Nephron progenitor cell (in vitro differentiated cells): Measurements from ENCODE around the gene AVEN.

Experiments
- DNase-seq: peaks from one replicate; pipeline ENCODE4 v3.0.0; 2021
- H3K27ac Mint-ChIP-seq: 2 replicates; pipeline ENCODE4 v1.8.0; 2021; ENCODE audit warnings: mild to moderate bottlenecking, moderate library complexity, mixed read lengths
- H3K27me3 Mint-ChIP-seq: 2 replicates; pipeline ENCODE4 v1.8.0; 2021; ENCODE audit warnings: mild to moderate bottlenecking, low read depth, mixed read lengths; ENCODE audit not compliant: poor library complexity
- H3K36me3 Mint-ChIP-seq: 2 replicates; pipeline ENCODE4 v1.8.0; 2021; ENCODE audit warnings: low read depth, mixed read lengths
- H3K4me1 Mint-ChIP-seq: 2 replicates; pipeline ENCODE4 v1.8.0; 2021; ENCODE audit warnings: mixed read lengths
- H3K4me3 Mint-ChIP-seq: 2 replicates; pipeline ENCODE4 v1.8.0; 2021; ENCODE audit warnings: mild to moderate bottlenecking, moderate library complexity, mixed read lengths
- H3K9me3 Mint-ChIP-seq: 2 replicates; pipeline ENCODE4 v1.8.0; 2021; ENCODE audit warnings: mild to moderate bottlenecking, moderate library complexity, mixed read lengths
- TF ChIP-seq, protein P1 (sequence below): fragments of 200-600 bp; sonication (generic); IDR thresholded peaks from 2 replicates; pipeline ENCODE4 v1.5.0; 2021; ENCODE audit warnings: antibody characterized with exemption

AVEN gene

DNA sequence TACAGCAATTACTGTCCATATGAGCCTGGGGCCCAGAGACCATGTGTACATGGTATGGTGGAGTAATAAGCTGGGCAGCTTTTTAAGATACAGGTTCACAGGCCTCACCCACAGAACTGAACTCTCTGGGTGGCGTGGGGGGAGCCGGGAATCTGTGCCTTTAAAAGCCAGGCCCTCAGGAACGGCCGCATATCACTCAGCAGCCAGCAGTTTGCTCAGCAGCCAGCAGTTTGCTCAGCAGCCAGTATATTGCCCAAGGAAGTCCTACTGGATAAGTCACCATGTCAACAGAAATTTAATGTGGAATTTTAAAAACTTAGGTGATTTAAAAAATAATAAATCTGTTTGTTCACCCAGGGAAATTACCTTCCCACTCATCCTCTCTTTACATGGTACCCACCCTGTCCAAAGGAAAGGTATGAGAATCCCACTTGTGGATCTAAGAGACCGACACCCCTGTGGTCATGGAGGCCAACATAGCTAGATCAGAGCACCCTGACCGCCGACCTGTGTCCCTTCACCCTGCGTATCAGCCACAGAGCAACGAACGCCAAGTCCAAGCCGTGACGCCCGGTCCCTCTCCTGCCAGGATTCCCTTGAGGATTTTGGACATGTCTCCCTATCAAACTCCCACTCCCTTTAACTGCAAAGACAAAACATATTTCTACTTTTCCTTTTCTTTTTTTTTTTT is 166.4 kb downstream of the AVEN start:
- no peaks in the 10 kb centered on the region for H3K36me3 Mint-ChIP-seq
- peaks cover 68% of the 10 kb centered on the region for H3K4me1 Mint-ChIP-seq

DNA sequence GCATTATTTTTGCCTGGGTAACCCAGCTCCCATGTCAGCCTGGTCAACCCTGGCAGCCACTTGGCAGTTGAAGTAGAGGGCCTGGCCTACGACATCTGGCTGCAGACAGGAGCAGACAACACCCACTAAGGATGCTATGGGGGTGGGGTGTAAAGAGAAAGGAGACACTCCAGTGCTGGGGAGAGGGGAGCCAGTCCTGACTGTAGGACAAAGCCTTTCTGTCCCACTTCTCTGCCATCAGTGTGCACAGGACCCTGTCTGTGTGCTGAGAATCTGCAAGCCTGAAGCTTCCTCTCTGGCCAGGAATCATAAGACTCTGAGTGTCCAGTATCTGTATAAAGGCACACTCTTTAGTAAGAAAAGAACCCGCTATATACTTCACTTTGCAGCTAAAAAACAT is 167.0 kb downstream of the AVEN start:
- Mint-ChIP-seq H3K36me3 (no peaks in the 10 kb centered on the region), H3K4me1 (peaks cover 74% of the 10 kb centered on the region), H3K4me3 (no peak overlapping the region), H3K27me3 (peaks cover 5% of the 10 kb centered on the region), H3K9me3 (no peaks in the 10 kb centered on the region), H3K27ac (peak overlapping the region; percentile 94)
- TF ChIP-seq, protein P1, sequence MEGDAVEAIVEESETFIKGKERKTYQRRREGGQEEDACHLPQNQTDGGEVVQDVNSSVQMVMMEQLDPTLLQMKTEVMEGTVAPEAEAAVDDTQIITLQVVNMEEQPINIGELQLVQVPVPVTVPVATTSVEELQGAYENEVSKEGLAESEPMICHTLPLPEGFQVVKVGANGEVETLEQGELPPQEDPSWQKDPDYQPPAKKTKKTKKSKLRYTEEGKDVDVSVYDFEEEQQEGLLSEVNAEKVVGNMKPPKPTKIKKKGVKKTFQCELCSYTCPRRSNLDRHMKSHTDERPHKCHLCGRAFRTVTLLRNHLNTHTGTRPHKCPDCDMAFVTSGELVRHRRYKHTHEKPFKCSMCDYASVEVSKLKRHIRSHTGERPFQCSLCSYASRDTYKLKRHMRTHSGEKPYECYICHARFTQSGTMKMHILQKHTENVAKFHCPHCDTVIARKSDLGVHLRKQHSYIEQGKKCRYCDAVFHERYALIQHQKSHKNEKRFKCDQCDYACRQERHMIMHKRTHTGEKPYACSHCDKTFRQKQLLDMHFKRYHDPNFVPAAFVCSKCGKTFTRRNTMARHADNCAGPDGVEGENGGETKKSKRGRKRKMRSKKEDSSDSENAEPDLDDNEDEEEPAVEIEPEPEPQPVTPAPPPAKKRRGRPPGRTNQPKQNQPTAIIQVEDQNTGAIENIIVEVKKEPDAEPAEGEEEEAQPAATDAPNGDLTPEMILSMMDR: no peak
- DNase-seq: no peak

More for the DNA sequence above, 166.4 kb downstream of the AVEN start:
- no peak for DNase-seq
- Mint-ChIP-seq H3K4me3 (no peak overlapping the region), H3K27me3 (peaks cover 5% of the 10 kb centered on the region), H3K27ac (peak overlapping the region; percentile 94), H3K9me3 (no peaks in the 10 kb centered on the region)
- TF ChIP-seq, protein P1: no peak

DNA sequence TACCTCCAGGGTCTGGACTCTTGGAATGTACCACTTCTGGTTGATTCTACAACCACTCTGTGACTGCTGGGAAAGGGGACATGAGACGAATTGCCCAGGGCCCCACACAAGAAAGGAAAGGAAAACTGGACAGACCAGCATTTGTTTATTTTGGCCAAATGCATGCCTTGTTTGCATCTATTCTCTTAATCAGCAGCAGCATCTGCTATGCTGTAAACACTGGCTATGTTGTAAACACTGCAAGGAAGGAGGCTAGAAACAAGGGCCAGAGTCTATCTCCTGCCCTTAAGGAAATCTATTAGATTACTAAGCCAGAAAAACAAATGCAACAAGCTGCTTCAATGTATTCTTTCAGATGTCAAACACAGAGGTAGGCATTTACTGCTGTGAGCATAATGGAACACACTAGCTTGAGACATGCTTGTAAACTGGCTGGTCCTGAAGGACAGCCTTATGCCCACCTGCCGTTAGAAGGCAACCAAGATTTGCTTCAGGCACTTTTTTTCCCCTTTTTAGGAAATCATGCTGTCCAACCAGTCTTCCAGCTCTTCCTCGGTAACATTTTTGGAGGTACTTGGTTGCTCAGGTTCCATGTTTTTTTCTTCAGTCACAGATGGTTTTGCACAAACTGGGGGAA is 172.8 kb downstream of the AVEN start:
- Mint-ChIP-seq H3K27ac (peak overlapping the region; percentile 33), H3K36me3 (no peaks in the 10 kb centered on the region), H3K27me3 (peaks cover 3% of the 10 kb centered on the region), H3K4me3 (no peak overlapping the region), H3K4me1 (peaks cover 61% of the 10 kb centered on the region), H3K9me3 (no peaks in the 10 kb centered on the region)
- TF ChIP-seq, protein P1: no peak
- DNase-seq: no peak

DNA sequence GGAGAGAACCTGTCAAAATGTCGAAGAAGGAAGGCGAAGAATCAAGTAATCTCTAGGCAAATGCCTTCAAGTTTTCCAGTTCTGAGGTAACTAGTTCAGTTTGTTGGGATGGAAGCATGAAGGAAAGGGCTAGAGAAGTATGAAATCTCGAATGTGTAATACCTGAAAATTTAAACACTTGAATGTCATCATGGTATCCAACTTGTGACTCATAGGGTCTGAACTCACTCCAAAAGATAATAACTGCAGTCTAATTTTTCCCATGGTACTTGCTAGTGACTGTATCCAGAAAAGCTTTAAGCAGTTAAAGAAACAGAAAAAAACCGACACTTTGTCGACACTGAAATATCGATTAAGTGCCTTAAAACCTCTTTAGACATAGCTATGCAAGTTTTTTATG is 173.6 kb downstream of the AVEN start:
- no peaks in the 10 kb centered on the region for H3K36me3 Mint-ChIP-seq
- H3K27ac Mint-ChIP-seq: no peak overlapping the region
- DNase-seq: no peak
- TF ChIP-seq, protein P1: no peak
- H3K27me3 Mint-ChIP-seq: peaks cover 3% of the 10 kb centered on the region
- H3K9me3 Mint-ChIP-seq: no peaks in the 10 kb centered on the region
- H3K4me3 Mint-ChIP-seq: no peak overlapping the region
- H3K4me1 Mint-ChIP-seq: peaks cover 60% of the 10 kb centered on the region

DNA sequence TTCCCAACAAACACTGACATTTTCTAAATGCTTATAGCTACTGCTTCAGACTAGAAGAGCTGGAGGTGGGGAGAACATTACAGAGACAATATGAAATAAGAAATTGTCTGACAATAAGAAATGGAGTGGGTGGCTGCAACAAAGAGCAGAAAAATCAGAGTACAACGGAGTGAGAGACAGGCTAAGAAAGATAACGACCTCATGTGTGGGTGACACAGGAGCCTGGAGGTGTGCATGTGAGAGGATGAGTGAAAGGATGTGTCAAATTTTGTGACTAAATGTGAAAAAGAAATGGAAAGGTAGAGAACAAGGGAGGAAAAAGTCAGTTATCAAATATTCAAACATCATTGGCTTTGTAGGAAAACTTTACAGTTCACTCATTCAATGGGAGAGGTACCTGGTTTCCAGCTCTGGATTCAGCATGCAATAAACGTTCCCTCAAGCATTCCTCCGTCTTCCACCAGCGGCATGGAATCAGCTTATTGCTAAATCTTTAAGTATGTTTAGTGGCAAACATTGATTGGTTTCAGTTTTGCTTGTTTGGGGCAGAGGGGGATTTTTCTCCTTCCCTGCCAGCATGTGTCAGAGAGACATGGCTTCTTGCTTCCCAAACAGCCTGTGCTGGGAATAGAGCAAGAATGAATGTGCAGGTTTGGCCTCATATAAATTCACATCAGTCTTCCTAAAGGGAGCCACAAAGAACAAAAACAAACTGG is 174.5 kb downstream of the AVEN start:
- Mint-ChIP-seq H3K27me3 (peaks cover 3% of the 10 kb centered on the region), H3K4me3 (no peak overlapping the region), H3K9me3 (no peaks in the 10 kb centered on the region), H3K36me3 (no peaks in the 10 kb centered on the region), H3K4me1 (peaks cover 51% of the 10 kb centered on the region), H3K27ac (no peak overlapping the region)
- TF ChIP-seq, protein P1: no peak
- DNase-seq: no peak
